ENCODE data around the gene PAX7. TPM values are rescaled to one million over a fixed set of nuclear protein-coding genes. Genes with fewer than 3 reads are reported as not detected.
"Not testable (repeated sequence)": the region's sequence is repeated elsewhere in the genome, so short reads cannot be mapped to it uniquely, and the experiment has no call there.

PAX7 gene
- total RNA-seq, result not detected
- total RNA-seq (2013), result not detected
- total RNA-seq, result 0 to 0.12 (median 0) reads per million in 29 experiments

- no peak for ATAC-seq (replicated peaks in 1 of 4)
- ChIA-PET POLR2A (no interaction called here), CTCF (no interaction called here)
- Mint-ChIP-seq H3K27ac (no peak within 1 kb of the TSS), H3K4me1 (peaks cover 26 to 38% (median 28%) of the 10 kb centered on the region in 3 donors), H3K4me3 (peak within 1 kb of the TSS in 1 of 3 donors; percentile 66), H3K27me3 (peaks cover 82 to 90% of the 10 kb centered on the region in 2 donors), H3K36me3 (no peaks in the 10 kb centered on the region), H3K9me3 (no peaks in the 10 kb centered on the region)
- Histone ChIP-seq H3K4me1 (ENCODE audit: control insufficient read depth in 1 of 2, extremely low read depth in 1 of 2, insufficient read depth in 2 of 2, low read length in 2 of 2) (peaks cover 0 to 27% of the 10 kb centered on the region in 2 experiments), H3K27ac (ENCODE audit: low read length) (no peak within 1 kb of the TSS), H3K4me3 (ENCODE audit: control insufficient read depth in 1 of 2, extremely low read depth in 1 of 2, low read length in 1 of 2) (peak within 1 kb of the TSS in 1 of 2 donors; percentile 20), H3K36me3 (ENCODE audit: control insufficient read depth in 2 of 2, extremely low read depth in 1 of 2, insufficient read depth in 1 of 2, low read length in 1 of 2) (no peaks in the 10 kb centered on the region), H3K27me3 (replicated peaks in 1 of 2; ENCODE audit: control insufficient read depth in 2 of 2, extremely low read depth in 1 of 2, insufficient read depth in 2 of 2, low read length in 1 of 2) (peaks cover 23 to 89% of the 10 kb centered on the region in 2 experiments), H3K9me3 (no peaks in the 10 kb centered on the region)
- 5% methylated on average over 14 of the region's 70 CpGs for WGBS (ENCODE audit: insufficient coverage)
- DNase-seq, result no peak
Measured at GRCh38 chr1:18630511-18631495, at the start of gene PAX7. Gene PAX7, plus strand, starts transcription at chr1:18630846. Its CDS starts 758 bp downstream, at chr1:18631604.

- Mint-ChIP-seq H3K4me3 (no peak overlapping the region), H3K27me3 (peaks cover 16 to 32% of the 10 kb centered on the region in 2 donors), H3K9me3 (no peaks in the 10 kb centered on the region), H3K4me1 (no peaks in the 10 kb centered on the region), H3K27ac (no peak overlapping the region), H3K36me3 (no peaks in the 10 kb centered on the region)
- H3K27ac ChIP-seq (ENCODE audit: low read length), result no peak overlapping the region
- ChIA-PET CTCF (interaction anchor here (0.6 to 1.3 kb wide), 3 partner anchors 104 to 1087 kb away, joined by 3 to 4 read pairs (median 3); no protein-coding TSS in a partner anchor), POLR2A (no interaction called here)
- H3K4me1 ChIP-seq (ENCODE audit: control insufficient read depth in 1 of 2, extremely low read depth in 1 of 2, insufficient read depth in 2 of 2, low read length in 2 of 2), result no peaks in the 10 kb centered on the region
- H3K36me3 ChIP-seq (ENCODE audit: control insufficient read depth in 2 of 2, extremely low read depth in 1 of 2, insufficient read depth in 1 of 2, low read length in 1 of 2), result no peaks in the 10 kb centered on the region
- DNase-seq (peak in 17 of 35 experiments; percentile 5 to 40 (median 21)), ATAC-seq (replicated peaks in 1 of 4) (no peak)
- WGBS (ENCODE audit: insufficient coverage), result 2% methylated on average over 7 of the region's 17 CpGs
- peaks cover 0 to 27% of the 10 kb centered on the region in 2 experiments for H3K27me3 ChIP-seq (replicated peaks in 1 of 2; ENCODE audit: control insufficient read depth in 2 of 2, extremely low read depth in 1 of 2, insufficient read depth in 2 of 2, low read length in 1 of 2)
- H3K4me3 ChIP-seq (ENCODE audit: control insufficient read depth in 1 of 2, extremely low read depth in 1 of 2, low read length in 1 of 2), result no peak overlapping the region
- H3K9me3 ChIP-seq, result no peaks in the 10 kb centered on the region
Measured at GRCh38 chr1:18581420-18581880, 49.2 kb upstream of the PAX7 start.

- H3K4me3 Mint-ChIP-seq, result no peak overlapping the region
- CTCF ChIA-PET, result no interaction called here
Measured at GRCh38 chr1:18582890-18583289, 47.8 kb upstream of the PAX7 start.

GRCh38 chr1:18583326-18583941 is 47.2 kb upstream of the PAX7 start:
- Mint-ChIP-seq H3K27ac (no peak overlapping the region), H3K27me3 (peaks cover 27 to 36% of the 10 kb centered on the region in 2 donors), H3K36me3 (no peaks in the 10 kb centered on the region), H3K9me3 (no peaks in the 10 kb centered on the region), H3K4me3 (no peak overlapping the region), H3K4me1 (no peaks in the 10 kb centered on the region)
- Histone ChIP-seq H3K36me3 (ENCODE audit: control insufficient read depth in 2 of 2, extremely low read depth in 1 of 2, insufficient read depth in 1 of 2, low read length in 1 of 2) (no peaks in the 10 kb centered on the region), H3K27ac (ENCODE audit: low read length) (no peak overlapping the region), H3K4me3 (ENCODE audit: control insufficient read depth in 1 of 2, extremely low read depth in 1 of 2, low read length in 1 of 2) (no peak overlapping the region), H3K27me3 (replicated peaks in 1 of 2; ENCODE audit: control insufficient read depth in 2 of 2, extremely low read depth in 1 of 2, insufficient read depth in 2 of 2, low read length in 1 of 2) (peaks cover 0 to 30% of the 10 kb centered on the region in 2 experiments), H3K9me3 (no peaks in the 10 kb centered on the region), H3K4me1 (ENCODE audit: control insufficient read depth in 1 of 2, extremely low read depth in 1 of 2, insufficient read depth in 2 of 2, low read length in 2 of 2) (no peaks in the 10 kb centered on the region)
- 68% methylated on average over 7 of the region's 7 CpGs for WGBS (ENCODE audit: insufficient coverage)
- ATAC-seq (replicated peaks in 1 of 4), result no peak
- ChIA-PET POLR2A (no interaction called here), CTCF (no interaction called here)
- DNase-seq, result no peak

More at GRCh38 chr1:18582890-18583289, 47.8 kb upstream of the PAX7 start:
- Mint-ChIP-seq H3K27ac (no peak overlapping the region), H3K9me3 (no peaks in the 10 kb centered on the region), H3K36me3 (no peaks in the 10 kb centered on the region), H3K27me3 (peaks cover 22 to 36% of the 10 kb centered on the region in 2 donors), H3K4me1 (no peaks in the 10 kb centered on the region)
- ATAC-seq (replicated peaks in 1 of 4) (no peak), DNase-seq (no peak)
- Histone ChIP-seq H3K4me3 (ENCODE audit: control insufficient read depth in 1 of 2, extremely low read depth in 1 of 2, low read length in 1 of 2) (no peak overlapping the region), H3K9me3 (no peaks in the 10 kb centered on the region), H3K27ac (ENCODE audit: low read length) (no peak overlapping the region), H3K36me3 (ENCODE audit: control insufficient read depth in 2 of 2, extremely low read depth in 1 of 2, insufficient read depth in 1 of 2, low read length in 1 of 2) (no peaks in the 10 kb centered on the region), H3K27me3 (replicated peaks in 1 of 2; ENCODE audit: control insufficient read depth in 2 of 2, extremely low read depth in 1 of 2, insufficient read depth in 2 of 2, low read length in 1 of 2) (peaks cover 0 to 30% of the 10 kb centered on the region in 2 experiments), H3K4me1 (ENCODE audit: control insufficient read depth in 1 of 2, extremely low read depth in 1 of 2, insufficient read depth in 2 of 2, low read length in 2 of 2) (no peaks in the 10 kb centered on the region)
- 49% methylated on average over 4 of the region's 5 CpGs for WGBS (ENCODE audit: insufficient coverage)
- POLR2A ChIA-PET, result no interaction called here

DNA sequence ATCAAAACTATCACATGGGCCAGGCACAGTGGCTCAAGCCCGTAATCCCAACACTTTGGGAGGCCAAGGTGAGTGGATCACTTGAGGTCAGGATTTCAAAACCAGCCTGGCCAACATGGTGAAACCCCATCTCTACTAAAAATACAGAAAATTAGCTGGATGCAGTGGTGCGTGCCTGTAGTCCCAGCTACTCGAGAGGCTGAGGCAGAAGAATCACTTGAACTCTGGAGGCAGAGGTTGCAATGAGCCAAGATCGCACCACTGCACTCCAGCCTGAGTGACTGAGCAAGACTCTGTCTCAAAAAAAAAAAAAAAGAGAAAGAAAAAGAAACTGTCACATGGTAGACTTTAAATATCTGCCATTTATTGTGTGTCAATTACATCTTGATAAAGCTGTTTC is 44.6 kb upstream of the PAX7 start:
- POLR2A ChIA-PET; H3K4me1 ChIP-seq (ENCODE audit: control insufficient read depth in 1 of 2, extremely low read depth in 1 of 2, insufficient read depth in 2 of 2, low read length in 2 of 2); ATAC-seq (replicated peaks in 1 of 4); CTCF ChIA-PET; H3K4me3 ChIP-seq (ENCODE audit: control insufficient read depth in 1 of 2, extremely low read depth in 1 of 2, low read length in 1 of 2); H3K4me1 Mint-ChIP-seq; DNase-seq; H3K9me3 ChIP-seq; H3K9me3 Mint-ChIP-seq; H3K4me3 Mint-ChIP-seq; H3K27ac Mint-ChIP-seq; H3K36me3 Mint-ChIP-seq; H3K36me3 ChIP-seq (ENCODE audit: control insufficient read depth in 2 of 2, extremely low read depth in 1 of 2, insufficient read depth in 1 of 2, low read length in 1 of 2); H3K27ac ChIP-seq (ENCODE audit: low read length): not testable (repeated sequence)
- WGBS (ENCODE audit: insufficient coverage), result 94% methylated on average over 2 of the region's 4 CpGs
- peaks cover 27 to 38% of the 10 kb centered on the region in 2 donors for H3K27me3 Mint-ChIP-seq
- H3K27me3 ChIP-seq (replicated peaks in 1 of 2; ENCODE audit: control insufficient read depth in 2 of 2, extremely low read depth in 1 of 2, insufficient read depth in 2 of 2, low read length in 1 of 2), result peaks cover 0 to 30% of the 10 kb centered on the region in 2 experiments

- peaks cover 0 to 29% of the 10 kb centered on the region in 2 experiments for H3K27me3 ChIP-seq (replicated peaks in 1 of 2; ENCODE audit: control insufficient read depth in 2 of 2, extremely low read depth in 1 of 2, insufficient read depth in 2 of 2, low read length in 1 of 2)
- no peak for DNase-seq
- no peaks in the 10 kb centered on the region for H3K4me1 ChIP-seq (ENCODE audit: control insufficient read depth in 1 of 2, extremely low read depth in 1 of 2, insufficient read depth in 2 of 2, low read length in 2 of 2)
- H3K4me1 Mint-ChIP-seq, result no peaks in the 10 kb centered on the region
- ChIA-PET POLR2A (no interaction called here), CTCF (no interaction called here)
- H3K27ac ChIP-seq (ENCODE audit: low read length), result no peak overlapping the region
- no peaks in the 10 kb centered on the region for H3K9me3 Mint-ChIP-seq
- H3K9me3 ChIP-seq, result no peaks in the 10 kb centered on the region
- H3K27ac Mint-ChIP-seq, result no peak overlapping the region
- no peaks in the 10 kb centered on the region for H3K36me3 ChIP-seq (ENCODE audit: control insufficient read depth in 2 of 2, extremely low read depth in 1 of 2, insufficient read depth in 1 of 2, low read length in 1 of 2)
- H3K4me3 ChIP-seq (ENCODE audit: control insufficient read depth in 1 of 2, extremely low read depth in 1 of 2, low read length in 1 of 2), result no peak overlapping the region
- no peaks in the 10 kb centered on the region for H3K36me3 Mint-ChIP-seq
- no peak overlapping the region for H3K4me3 Mint-ChIP-seq
- WGBS (ENCODE audit: insufficient coverage), result no CpG with 5 or more reads among the region's 9 CpGs
- ATAC-seq (replicated peaks in 1 of 4), result no peak
- H3K27me3 Mint-ChIP-seq, result peaks cover 36% of the 10 kb centered on the region in 2 donors
Measured at GRCh38 chr1:18588093-18588492, 42.6 kb upstream of the PAX7 start.

All from T-cell (primary cell).